HPDE6-E6E7 (cell line): ENCODE results near the gene CTNNA3.

ENCODE experiments used
- DNase-seq: peaks from one replicate; pipeline ENCODE4 v3.0.0; 2011; ENCODE audit warnings: missing footprints; ENCODE audit errors: extremely low spot score

CTNNA3 gene

DNA sequence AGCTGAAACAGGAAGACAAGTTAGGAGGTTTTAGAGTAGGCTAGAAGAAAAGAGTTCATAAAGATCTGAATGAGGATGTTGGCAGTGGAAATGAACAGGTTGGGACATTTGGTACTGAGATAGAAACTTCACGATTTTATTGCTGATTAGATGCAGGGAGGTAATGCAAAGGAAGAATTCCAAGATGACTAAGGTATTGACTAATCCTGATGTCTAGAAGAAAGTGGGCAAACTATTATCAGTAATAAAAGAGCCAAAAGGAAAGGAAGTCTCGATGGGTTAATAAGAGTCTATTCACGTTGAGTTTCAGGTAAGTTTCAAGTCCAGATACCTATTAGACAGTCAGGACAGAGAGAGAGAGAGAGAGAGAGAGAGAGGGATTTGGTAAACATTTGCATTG lies 1401.5 kb downstream of the CTNNA3 start:
- DNase-seq = no peak

- DNase-seq = no peak
These were observed 1403.1 kb downstream of the CTNNA3 start for GRCh38 chr10:66292922-66293321.

GRCh38 chr10:66292456-66292855 lies 1403.5 kb downstream of the CTNNA3 start:
- no peak for DNase-seq

GRCh38 chr10:66291133-66291532 lies 1404.9 kb downstream of the CTNNA3 start:
- no peak for DNase-seq

- no peak for DNase-seq
These were observed 1411.4 kb downstream of the CTNNA3 start for GRCh38 chr10:66284621-66285020.

DNA sequence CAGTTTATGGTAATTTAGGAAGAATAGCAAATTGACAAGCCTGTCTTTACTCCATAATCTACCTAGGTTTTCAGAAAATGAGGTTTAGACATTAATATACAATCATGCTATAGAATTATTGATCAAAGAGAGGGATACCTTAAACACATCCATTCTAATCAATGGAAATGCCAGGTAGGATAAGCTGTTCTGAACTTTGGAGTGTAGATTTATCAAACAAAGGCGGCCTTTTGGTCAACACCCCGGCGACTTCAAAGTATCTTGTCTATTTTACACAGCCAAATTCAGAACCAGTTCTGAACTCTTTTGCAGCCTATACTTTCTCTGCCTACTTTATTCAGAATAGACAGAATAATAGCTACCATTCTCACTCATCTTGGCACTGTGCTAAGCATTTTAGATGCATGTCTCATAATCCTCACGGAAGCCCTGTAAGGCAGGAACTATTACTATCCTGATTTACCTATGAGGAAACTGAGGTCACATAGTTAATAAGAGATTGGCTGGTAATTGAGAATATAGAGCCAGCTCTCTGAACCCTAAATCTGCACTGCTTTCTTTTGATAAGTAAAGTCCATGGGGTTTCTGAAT lies 1412.0 kb downstream of the CTNNA3 start:
- DNase-seq = no peak

- DNase-seq = no peak
These were observed 1412.9 kb downstream of the CTNNA3 start for GRCh38 chr10:66283064-66283463.

- DNase-seq = no peak
These were observed 1414.7 kb downstream of the CTNNA3 start for GRCh38 chr10:66281327-66281726.

- DNase-seq = no peak
These were observed 1418.5 kb downstream of the CTNNA3 start for GRCh38 chr10:66277481-66277880.

GRCh38 chr10:66273966-66274519 lies 1422.0 kb downstream of the CTNNA3 start:
- no peak for DNase-seq

GRCh38 chr10:66265398-66265797 lies 1430.6 kb downstream of the CTNNA3 start:
- DNase-seq = no peak

- no peak for DNase-seq
These were observed 1436.2 kb downstream of the CTNNA3 start for GRCh38 chr10:66259836-66260235.

DNA sequence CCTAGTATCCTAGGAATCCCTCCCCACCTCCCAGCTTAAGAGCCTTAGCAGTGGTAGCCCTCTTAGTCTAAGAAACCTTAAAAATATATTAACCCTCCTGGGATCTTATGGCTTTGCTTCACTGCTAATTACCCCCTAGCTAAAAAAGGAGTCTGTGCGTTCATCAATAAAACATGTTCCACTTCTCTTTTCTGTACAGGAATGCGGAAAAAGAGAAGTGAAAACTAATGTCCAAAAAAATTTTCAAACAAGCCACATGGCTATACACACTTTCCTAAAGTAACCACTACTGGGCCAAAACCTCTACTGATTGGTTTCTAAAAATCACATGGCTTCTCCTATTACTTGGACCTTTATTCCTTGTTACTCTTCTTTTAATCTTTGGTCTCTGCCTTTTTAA lies 1437.3 kb downstream of the CTNNA3 start:
- DNase-seq = no peak

- DNase-seq = no peak
These were observed 1438.2 kb downstream of the CTNNA3 start for GRCh38 chr10:66257801-66258200.

DNA sequence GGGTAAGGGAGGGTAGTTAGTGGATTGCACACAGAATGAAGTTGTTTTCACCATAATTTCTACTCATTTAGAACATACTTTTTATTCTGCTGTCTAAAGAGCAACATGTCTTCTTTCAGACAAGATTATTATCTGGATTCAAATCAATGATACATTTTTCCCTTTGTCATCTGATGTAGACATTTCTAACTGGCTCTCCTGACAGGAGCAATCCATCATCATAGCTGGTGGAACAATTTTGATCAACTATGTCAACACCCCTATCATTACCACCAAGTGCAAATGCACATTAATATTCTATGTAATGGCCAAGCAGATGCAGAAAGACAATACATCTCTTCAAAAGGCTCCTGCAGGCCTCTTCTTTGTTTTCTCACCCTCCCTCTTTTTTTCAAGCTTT lies 1443.0 kb downstream of the CTNNA3 start:
- DNase-seq = no peak

DNA sequence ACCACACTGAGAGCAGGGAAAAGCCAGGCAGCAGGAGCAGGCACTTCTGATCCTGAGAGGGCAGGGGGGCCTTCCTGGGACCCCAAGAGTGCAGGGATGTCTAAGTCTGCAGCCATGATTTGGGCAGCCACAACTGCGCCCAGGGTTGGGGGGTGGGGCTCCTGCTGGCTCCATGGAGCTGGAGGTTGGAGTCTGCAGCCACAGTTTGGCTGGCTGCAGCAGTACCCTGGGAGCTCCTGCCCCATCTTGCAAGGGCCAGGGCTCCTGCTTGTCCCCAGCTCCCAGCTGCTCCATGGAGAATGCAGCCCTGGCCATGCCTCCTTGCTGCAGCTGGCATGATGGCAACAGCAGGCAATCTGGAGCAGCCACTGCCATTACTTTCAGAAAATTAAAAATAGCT lies 1449.8 kb downstream of the CTNNA3 start:
- DNase-seq = no peak

- no peak for DNase-seq
These were observed 1451.0 kb downstream of the CTNNA3 start for GRCh38 chr10:66244953-66245352.

DNA sequence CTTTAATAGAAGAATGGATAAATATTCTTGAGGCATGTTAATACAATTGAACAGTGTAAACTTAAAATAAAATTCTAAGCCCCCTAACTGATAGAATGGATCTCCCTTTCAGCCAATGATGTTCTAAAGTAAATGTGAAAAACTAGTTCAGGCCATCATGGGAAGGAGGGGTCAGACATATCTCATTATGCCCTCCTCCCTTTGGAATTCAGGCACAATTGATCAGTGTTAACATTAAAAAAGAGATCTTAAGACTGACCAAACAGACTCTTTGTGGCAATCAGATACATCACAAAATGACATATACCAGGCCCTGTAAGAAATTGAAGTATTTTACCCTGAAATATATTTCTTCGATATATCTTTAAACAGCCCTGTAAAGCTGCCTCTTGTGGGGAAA lies 1453.1 kb downstream of the CTNNA3 start:
- DNase-seq = no peak

DNA sequence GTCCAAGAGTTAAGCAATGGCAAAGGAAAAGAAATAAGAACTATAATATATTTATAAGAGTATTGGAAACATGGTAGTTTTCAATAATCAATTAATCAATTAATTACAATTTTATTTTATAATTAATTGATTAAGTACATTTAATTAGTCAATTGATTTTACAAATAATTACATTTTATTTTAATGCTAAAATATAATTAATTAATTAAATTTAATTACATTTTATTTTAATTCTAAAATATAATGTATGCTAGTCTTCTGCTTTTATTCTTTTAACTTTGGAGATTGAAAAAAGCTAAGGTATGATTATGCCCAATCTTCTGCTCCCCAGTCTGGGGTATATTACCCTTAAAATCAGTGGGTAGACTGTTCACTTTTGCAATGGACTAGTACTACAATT lies 1456.9 kb downstream of the CTNNA3 start:
- no peak for DNase-seq

DNA sequence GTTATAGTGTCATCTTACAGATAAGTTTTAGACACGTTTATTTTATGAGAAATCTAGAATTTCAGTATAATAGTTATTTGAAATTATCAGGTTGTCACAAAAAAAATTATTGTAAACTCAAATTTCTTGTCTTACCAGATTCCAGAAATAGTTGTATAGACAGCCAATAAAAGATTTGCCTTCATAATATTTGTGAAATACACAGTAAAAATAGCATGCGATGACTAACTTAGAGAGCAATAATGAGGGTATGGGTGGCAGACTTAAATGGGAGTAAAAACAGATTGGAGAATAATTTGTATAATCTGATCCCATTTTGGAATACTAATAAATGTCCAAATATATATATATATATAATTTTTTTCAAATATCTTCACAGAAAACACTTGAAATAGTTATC lies 1457.7 kb downstream of the CTNNA3 start:
- DNase-seq = no peak

- no peak for DNase-seq
These were observed 1461.1 kb downstream of the CTNNA3 start for GRCh38 chr10:66234872-66235271.

DNA sequence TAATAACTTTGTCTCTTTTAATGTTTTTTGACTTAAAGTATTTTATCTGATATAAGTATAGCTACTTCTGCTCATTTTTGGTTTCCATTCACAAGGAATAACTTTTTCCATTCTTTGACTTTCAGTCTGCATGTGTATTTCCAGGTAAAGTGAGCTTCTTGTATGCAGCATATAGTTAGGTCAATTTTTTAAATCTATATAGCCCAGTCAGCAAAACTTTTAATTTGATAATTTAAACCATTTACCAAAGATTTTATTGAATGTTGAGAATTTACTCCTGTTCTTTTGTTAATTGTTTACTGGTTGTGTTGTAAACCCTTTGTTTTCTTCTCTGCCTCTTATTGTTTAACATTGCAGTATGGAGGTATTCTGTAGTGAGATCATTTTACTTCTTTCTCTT lies 1467.1 kb downstream of the CTNNA3 start:
- DNase-seq = no peak

DNA sequence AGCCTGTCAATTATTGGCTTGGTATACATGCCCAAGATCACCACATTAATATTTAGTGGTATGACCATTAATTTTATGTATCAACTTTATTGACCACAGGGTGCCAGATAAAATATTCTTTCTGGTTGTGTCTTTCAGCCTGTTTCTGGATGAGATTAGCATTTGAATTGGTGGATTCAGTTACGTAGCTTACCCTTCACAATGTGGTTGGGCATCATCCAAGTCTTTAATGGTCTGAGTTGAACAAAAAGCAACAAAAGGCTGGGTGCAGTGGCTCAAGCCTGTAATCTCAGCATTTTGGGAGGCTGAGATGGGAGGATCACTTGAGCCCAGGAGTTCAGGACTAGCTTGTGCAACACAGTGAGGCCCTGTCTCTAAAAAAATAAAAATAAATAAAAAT lies 1472.3 kb downstream of the CTNNA3 start:
- DNase-seq = no peak

DNA sequence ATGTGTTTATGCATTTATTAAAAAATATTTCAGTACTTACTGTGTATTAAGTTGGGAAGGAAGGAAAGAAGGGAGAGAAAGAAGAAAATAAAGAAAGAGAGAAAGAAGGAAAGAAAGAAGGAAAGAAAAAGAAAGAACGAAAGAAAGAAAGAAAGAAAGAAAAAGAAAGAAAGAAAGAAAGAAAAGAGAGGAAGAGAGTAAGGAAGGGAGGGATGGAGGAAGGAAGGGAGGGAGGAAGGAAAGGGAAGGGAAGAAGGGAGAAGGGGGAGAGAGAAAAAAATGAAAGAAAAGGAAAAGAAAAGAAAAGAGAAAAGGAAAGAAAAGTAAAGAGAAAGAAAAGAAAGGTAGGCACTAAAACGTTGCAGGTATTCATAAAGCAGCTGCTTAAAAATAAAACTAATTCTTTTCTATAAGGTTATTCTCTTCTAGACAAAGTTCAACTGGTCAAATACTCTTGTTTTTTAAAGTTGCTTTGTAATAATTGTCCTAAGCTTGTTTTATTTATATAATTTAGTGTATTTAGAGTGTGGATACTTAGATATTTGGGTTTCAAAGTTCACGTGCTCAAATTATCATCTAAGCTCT lies 1473.4 kb downstream of the CTNNA3 start:
- no peak for DNase-seq
